Smooth muscle cell (in vitro differentiated cells): ENCODE data around the gene ATP10A. TPM values are rescaled to one million over a fixed set of nuclear protein-coding genes. Genes with fewer than 3 reads are reported as not detected.
A peak's percentile ranks its signal among the peaks of the same experiment; 100 is the strongest.

Source experiments
- DNase-seq: peaks from one replicate; lab custom pipeline; 2025; ENCODE audit not compliant: unreplicated experiment; lab: John Stamatoyannopoulos, UW
- H2AFZ ChIP-seq: fragments of 200-600 bp; sonication (generic); 2 replicates; pipeline ENCODE4 v1.6.0; 2016; ENCODE audit warnings: antibody characterized with exemption, low read depth, mild to moderate bottlenecking
- H3F3A ChIP-seq: fragments of 200-600 bp; sonication (generic); 2 replicates; pipeline ENCODE4 v1.6.0; 2017; ENCODE audit warnings: antibody characterized with exemption, low read depth
- H3K27ac ChIP-seq: fragments of 200-600 bp; sonication (generic); 2 replicates; pipeline ENCODE4 v1.5.1; 2016; ENCODE audit warnings: low read depth, mild to moderate bottlenecking
- H3K27me3 ChIP-seq: fragments of 200-600 bp; sonication (generic); 2 replicates; pipeline ENCODE4 v1.6.1; 2016; ENCODE audit warnings: low read depth, mild to moderate bottlenecking
- H3K36me3 ChIP-seq: fragments of 200-600 bp; sonication (generic); 2 replicates; pipeline ENCODE4 v1.5.1; 2016; ENCODE audit warnings: low read depth
- H3K4me1 ChIP-seq: fragments of 200-600 bp; sonication (generic); 2 replicates; pipeline ENCODE4 v1.5.1; 2016; ENCODE audit warnings: low read depth
- H3K4me2 ChIP-seq: fragments of 200-600 bp; sonication (generic); 2 replicates; pipeline ENCODE4 v1.6.0; 2016; ENCODE audit warnings: mild to moderate bottlenecking
- H3K4me3 ChIP-seq: fragments of 200-600 bp; sonication (generic); 2 replicates; pipeline ENCODE4 v1.5.1; 2016; ENCODE audit warnings: mild to moderate bottlenecking
- H3K79me2 ChIP-seq: fragments of 200-600 bp; sonication (generic); 2 replicates; pipeline ENCODE4 v1.6.0; 2016; ENCODE audit warnings: low read depth, mild to moderate bottlenecking
- H3K9ac ChIP-seq: fragments of 200-600 bp; sonication (generic); 2 replicates; pipeline ENCODE4 v1.6.0; 2016; ENCODE audit warnings: low read depth
- H3K9me3 ChIP-seq: fragments of 200-600 bp; sonication (generic); replicated peaks from 2 replicates; pipeline ENCODE4 v1.5.1; 2016; ENCODE audit warnings: low read depth
- H4K20me1 ChIP-seq: fragments of 200-600 bp; sonication (generic); 2 replicates; pipeline ENCODE4 v1.6.0; 2016; ENCODE audit warnings: low read depth
- WGBS: methylation state at CpG from one replicate; pipeline ENCODE4 v1.1.7; 2016; ENCODE audit warnings: low lambda C conversion rate; 5-methylcytosine and 5-hydroxymethylcytosine counted together
- polyA plus RNA-seq: library from polyadenylated mRNA; unstranded; fragments of >200 nt; fragmentation: Nextera tagmentation; extraction: Ambion mirVana; gene quantifications from 2 replicates; pipeline ENCODE4 v1.2.1, GENCODE V29; 2016
- total RNA-seq: library from RNA; depleted of rRNA; stranded (reverse); fragments of >200 nt; gene quantifications from 2 replicates; pipeline ENCODE4 v1.2.3, GENCODE V29; 2014
- TF ChIP-seq, protein P1 (sequence below): fragments of 200-600 bp; sonication (generic); IDR thresholded peaks from 2 replicates; pipeline ENCODE4 v1.5.1; 2017; ENCODE audit warnings: borderline replicate concordance, mild to moderate bottlenecking, antibody characterized with exemption; ENCODE audit not compliant: insufficient read depth, poor library complexity, severe bottlenecking

The ATP10A gene
- total and polyA plus RNA-seq, 2 experiments from 2014 or later: 10.6 to 12.3 TPM

- Histone ChIP-seq H3K9ac (no peak overlapping the region), H2AFZ (no peak overlapping the region), H3K27me3 (no peaks in the 10 kb centered on the region), H3K36me3 (no peaks in the 10 kb centered on the region), H3K27ac (peak overlapping the region; percentile 69), H3K4me1 (peaks cover 18% of the 10 kb centered on the region), H4K20me1 (no peaks in the 10 kb centered on the region), H3K9me3 (no peaks in the 10 kb centered on the region), H3K79me2 (peaks cover 4% of the 10 kb centered on the region), H3K4me3 (no peak overlapping the region), H3F3A (no peaks in the 10 kb centered on the region), H3K4me2 (peak overlapping the region; percentile 33)
- DNase-seq: no peak
- 61% methylated on average over 1 of the region's 1 CpG for WGBS
- TF ChIP-seq, protein P1, sequence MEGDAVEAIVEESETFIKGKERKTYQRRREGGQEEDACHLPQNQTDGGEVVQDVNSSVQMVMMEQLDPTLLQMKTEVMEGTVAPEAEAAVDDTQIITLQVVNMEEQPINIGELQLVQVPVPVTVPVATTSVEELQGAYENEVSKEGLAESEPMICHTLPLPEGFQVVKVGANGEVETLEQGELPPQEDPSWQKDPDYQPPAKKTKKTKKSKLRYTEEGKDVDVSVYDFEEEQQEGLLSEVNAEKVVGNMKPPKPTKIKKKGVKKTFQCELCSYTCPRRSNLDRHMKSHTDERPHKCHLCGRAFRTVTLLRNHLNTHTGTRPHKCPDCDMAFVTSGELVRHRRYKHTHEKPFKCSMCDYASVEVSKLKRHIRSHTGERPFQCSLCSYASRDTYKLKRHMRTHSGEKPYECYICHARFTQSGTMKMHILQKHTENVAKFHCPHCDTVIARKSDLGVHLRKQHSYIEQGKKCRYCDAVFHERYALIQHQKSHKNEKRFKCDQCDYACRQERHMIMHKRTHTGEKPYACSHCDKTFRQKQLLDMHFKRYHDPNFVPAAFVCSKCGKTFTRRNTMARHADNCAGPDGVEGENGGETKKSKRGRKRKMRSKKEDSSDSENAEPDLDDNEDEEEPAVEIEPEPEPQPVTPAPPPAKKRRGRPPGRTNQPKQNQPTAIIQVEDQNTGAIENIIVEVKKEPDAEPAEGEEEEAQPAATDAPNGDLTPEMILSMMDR: no peak
Measured at GRCh38 chr15:25771338-25771706, 91.8 kb downstream of the ATP10A start.

GRCh38 chr15:25770618-25771337 lies 92.3 kb downstream of the ATP10A start:
- 87% methylated on average over 14 of the region's 14 CpGs for WGBS
- H3K4me2 ChIP-seq: peak overlapping the region; percentile 33
- no peaks in the 10 kb centered on the region for H3K27me3 ChIP-seq
- H3K27ac ChIP-seq: peak overlapping the region; percentile 69
- H4K20me1 ChIP-seq: no peaks in the 10 kb centered on the region
- no peak overlapping the region for H3K4me3 ChIP-seq
- peaks cover 18% of the 10 kb centered on the region for H3K4me1 ChIP-seq
- H3K9me3 ChIP-seq: no peaks in the 10 kb centered on the region
- H3K79me2 ChIP-seq: peaks cover 4% of the 10 kb centered on the region
- no peaks in the 10 kb centered on the region for H3F3A ChIP-seq
- no peaks in the 10 kb centered on the region for H3K36me3 ChIP-seq
- no peak for DNase-seq
- TF ChIP-seq, protein P1: no peak
- H3K9ac ChIP-seq: no peak overlapping the region
- H2AFZ ChIP-seq: no peak overlapping the region

DNA sequence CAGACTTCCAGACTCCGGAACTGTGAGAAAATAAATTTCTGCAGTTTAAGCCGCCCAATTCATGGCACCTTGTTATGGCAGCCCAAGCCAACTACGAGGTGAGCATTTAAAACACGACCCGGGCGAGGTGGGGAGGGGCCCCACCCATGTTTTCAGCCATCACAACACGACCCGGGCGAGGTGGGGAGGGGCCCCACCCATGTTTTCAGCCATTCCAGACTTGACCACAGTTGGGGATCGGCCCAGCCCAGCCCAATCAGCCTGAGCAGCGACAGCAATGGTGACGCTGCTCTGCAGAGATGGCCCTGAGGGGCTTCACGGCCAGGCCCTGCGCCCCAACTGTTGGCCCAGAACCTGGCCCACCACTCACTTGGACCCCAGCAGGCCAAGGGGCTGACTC lies 93.1 kb downstream of the ATP10A start:
- peaks cover 4% of the 10 kb centered on the region for H3K79me2 ChIP-seq
- peaks cover 11% of the 10 kb centered on the region for H3K4me1 ChIP-seq
- no peak overlapping the region for H2AFZ ChIP-seq
- WGBS: 99% methylated on average over 14 of the region's 14 CpGs
- no peak for DNase-seq
- TF ChIP-seq, protein P1: no peak
- H3K27ac ChIP-seq: no peak overlapping the region
- H3K36me3 ChIP-seq: no peaks in the 10 kb centered on the region
- H3K9ac ChIP-seq: no peak overlapping the region
- H3K4me3 ChIP-seq: no peak overlapping the region
- no peaks in the 10 kb centered on the region for H3K9me3 ChIP-seq
- H3K27me3 ChIP-seq: no peaks in the 10 kb centered on the region
- H4K20me1 ChIP-seq: no peaks in the 10 kb centered on the region
- no peaks in the 10 kb centered on the region for H3F3A ChIP-seq
- no peak overlapping the region for H3K4me2 ChIP-seq

- Histone ChIP-seq H3K4me1 (peaks cover 7% of the 10 kb centered on the region), H3K9ac (no peak overlapping the region), H3K79me2 (no peaks in the 10 kb centered on the region), H3K4me2 (no peak overlapping the region), H3F3A (no peaks in the 10 kb centered on the region), H2AFZ (no peak overlapping the region), H3K27ac (no peak overlapping the region), H3K9me3 (no peaks in the 10 kb centered on the region), H3K4me3 (no peak overlapping the region), H3K36me3 (no peaks in the 10 kb centered on the region), H4K20me1 (no peaks in the 10 kb centered on the region), H3K27me3 (no peaks in the 10 kb centered on the region)
- TF ChIP-seq, protein P1: no peak
- DNase-seq: no peak
- 96% methylated on average over 1 of the region's 1 CpG for WGBS
Measured at GRCh38 chr15:25768271-25768670, 94.9 kb downstream of the ATP10A start.
